Measurements from ENCODE around the gene NXPE3.
"Not testable (repeated sequence)": the region's sequence is repeated elsewhere in the genome, so short reads cannot be mapped to it uniquely, and the experiment has no call there.

The NXPE3 gene

DNA sequence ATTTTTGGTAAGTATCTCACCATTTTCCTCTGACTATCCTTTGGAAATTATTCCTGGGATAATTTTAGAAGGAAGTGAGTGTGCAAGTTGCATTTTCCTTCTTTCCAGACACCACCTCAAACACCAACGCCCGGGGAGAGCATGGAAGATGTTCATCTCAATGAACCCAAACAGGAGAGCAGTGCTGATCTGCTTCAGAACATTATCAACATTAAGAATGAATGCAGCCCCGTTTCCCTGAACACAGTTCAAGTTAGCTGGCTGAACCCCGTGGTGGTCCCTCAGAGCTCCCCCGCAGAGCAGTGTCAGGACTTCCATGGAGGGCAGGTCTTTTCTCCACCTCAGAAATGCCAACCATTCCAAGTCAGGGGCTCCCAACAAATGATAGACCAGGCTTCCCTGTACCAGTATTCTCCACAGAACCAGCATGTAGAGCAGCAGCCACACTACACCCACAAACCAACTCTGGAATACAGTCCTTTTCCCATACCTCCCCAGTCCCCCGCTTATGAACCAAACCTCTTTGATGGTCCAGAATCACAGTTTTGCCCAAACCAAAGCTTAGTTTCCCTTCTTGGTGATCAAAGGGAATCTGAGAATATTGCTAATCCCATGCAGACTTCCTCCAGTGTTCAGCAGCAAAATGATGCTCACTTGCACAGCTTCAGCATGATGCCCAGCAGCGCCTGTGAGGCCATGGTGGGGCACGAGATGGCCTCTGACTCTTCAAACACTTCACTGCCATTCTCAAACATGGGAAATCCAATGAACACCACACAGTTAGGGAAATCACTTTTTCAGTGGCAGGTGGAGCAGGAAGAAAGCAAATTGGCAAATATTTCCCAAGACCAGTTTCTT lies 74.2 kb downstream of the NXPE3 start:
- DNase-seq: no peak

DNA sequence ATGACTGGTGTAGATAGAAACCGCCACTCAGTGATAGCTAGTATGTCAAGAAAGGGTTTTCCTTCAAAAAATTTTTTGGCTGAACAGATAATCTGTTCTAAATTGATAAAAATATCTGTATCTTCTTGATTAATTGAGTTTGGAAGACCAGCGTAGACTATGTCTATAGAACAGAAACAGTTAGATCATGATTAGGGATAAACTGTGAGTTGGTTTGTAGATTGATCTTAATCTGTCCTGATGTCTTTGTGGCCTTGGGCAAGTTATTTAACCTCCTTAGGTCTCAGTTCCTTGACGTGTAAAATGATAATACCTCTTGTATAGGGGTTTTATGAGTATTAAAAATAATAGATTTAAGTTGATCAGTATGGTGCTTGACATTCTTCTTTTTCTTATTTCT lies 75.0 kb downstream of the NXPE3 start:
- DNase-seq: no peak

DNA sequence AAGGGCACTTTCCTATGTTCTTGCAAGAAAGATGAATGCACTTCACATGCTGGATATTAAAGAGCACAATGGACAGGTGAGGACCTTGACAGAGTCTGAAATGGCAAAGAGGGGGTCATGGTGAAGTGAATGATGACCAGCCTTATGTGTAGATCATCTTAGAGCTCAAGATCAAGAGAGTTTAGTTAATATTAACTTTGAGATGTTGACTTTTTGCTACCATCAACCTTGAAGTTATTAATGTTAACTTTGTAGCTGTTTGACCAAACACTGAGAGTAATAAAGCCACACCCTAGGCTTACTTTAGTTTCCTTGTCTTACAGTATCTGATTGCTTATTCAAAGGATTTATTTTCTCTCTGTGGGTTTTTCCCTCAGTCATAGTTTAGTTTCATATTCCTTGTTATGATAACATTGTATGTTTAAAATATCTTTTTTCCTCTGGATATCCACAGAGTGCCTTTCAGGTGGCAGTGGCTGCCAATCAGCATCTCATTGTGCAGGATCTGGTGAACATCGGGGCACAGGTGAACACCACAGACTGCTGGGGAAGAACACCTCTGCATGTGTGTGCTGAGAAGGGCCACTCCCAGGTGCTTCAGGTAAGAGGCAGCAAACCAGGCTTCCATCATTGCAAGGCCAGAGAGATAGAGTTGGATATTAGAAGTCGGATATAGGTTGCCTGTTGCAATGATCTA lies 75.7 kb downstream of the NXPE3 start:
- DNase-seq: no peak

DNA sequence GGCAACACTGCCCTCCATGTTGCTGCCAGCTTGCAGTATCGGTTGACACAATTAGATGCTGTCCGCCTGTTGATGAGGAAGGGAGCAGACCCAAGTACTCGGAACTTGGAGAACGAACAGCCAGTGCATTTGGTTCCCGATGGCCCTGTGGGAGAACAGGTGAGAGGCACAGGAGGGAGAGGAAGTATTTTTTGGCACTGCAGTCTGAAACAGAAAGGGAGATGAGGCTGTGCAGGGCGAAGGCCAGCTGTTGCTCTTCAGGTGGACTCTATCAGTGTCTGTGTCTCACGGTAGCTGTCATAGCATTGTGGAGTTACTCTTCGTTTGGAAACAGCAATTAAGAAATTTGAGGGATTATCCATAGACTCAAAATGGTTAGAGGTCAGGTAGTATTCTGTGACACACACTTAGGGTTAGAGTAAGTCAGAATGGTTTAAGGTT lies 78.3 kb downstream of the NXPE3 start:
- DNase-seq: no peak

DNA sequence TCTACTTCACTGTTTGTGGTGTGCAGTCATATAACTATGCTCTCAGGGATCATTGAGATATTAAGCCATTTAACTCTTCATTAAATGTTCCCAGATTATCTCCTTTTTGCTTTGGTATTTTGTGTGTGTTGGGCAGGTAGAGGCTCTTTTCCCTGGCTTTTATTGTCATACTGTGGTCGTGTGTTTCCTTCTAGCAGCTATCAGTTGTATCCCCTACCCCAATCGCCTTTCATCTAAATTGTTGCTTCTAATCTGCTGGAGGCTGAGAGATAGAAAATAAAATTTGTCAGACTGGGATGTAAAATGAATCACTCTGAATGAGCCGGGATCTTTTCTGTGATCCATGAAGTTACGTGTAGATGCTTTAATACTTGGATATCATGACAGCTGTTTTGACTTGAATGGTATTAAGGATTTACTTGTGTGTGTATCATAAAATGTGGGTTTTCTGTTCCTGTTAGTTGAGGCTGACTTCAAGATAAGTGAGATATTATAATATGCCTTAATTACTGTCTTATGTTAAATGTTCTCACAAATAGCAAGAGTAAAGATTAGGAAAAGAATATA lies 79.5 kb downstream of the NXPE3 start:
- no peak for DNase-seq

DNA sequence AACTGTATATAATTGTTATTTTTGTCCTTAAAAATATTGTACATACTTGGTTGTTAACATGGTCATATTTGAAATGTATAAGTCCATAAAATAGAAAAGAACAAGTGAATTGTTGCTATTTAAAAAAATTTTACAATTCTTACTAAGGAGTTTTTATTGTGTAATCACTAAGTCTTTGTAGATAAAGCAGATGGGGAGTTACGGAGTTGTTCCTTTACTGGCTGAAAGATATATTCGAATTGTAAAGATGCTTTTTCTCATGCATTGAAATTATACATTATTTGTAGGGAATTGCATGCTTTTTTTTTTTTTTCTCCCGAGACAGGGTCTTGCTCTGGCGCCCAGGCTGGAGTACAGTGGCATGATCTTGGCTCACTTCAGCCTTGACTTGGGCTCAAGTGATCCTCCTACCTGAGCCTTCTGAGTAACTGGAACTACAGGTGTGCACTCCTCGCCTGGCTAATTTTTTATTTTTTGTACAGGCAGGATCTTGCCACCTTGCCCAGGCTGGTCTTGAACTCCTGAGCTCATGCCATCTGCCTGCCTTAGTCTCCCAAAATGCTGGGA lies 81.0 kb downstream of the NXPE3 start:
- no peak for DNase-seq

DNA sequence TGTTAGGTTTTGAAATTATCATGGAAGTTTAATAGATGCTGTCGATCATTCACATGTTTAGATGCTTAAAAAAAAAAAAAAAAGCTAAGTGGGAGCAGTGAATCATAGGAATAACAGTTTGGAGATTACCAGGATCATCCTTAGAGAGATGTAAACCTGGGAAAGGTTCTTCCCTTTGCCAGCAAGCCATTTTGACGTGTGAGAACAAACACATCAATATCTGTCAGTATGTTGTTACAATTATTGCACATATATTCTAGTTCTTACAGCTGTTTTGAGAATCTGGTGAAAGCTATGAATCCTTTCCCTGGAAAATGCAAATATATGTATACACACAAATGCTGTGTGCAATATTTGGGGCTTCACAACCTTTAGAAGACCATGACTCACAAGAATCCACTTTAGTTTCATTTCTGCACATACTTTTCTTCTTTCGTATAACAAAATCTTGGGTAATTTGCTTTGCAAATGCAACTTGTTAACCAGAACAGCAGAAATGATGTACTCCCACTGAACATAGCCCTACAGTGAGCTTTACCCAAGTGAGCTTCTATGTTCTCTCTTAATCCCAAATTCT lies 82.3 kb downstream of the NXPE3 start:
- DNase-seq: no peak

DNA sequence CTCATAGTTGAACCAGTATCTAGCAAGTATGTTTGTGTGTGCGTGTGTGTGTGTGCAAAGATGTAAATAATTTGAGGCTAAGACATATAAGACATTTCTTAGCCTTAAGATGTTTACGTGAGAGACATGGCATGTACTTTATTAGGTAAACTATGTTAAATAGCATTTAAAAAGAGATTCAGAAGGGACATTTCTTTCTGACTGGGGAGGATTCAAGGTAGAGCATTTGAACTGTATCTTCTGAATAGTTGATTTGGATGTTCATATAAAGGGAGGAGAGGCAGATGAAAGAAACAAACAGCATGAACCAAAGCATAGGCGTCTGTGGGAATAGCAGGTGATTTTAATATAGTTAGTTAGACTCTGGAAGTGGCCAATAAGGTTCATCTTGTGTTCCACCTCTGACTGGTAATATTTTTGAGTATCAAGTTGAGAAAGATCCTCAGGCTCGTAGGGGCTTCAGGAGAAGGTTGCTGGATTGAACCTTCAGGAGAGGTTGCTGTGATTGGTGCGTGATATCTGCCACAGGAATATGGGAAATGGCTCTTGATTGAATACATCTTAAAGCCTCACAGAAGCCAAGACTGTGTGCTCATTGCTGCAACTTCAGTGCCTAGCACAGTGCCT lies 82.9 kb downstream of the NXPE3 start:
- DNase-seq: no peak

DNA sequence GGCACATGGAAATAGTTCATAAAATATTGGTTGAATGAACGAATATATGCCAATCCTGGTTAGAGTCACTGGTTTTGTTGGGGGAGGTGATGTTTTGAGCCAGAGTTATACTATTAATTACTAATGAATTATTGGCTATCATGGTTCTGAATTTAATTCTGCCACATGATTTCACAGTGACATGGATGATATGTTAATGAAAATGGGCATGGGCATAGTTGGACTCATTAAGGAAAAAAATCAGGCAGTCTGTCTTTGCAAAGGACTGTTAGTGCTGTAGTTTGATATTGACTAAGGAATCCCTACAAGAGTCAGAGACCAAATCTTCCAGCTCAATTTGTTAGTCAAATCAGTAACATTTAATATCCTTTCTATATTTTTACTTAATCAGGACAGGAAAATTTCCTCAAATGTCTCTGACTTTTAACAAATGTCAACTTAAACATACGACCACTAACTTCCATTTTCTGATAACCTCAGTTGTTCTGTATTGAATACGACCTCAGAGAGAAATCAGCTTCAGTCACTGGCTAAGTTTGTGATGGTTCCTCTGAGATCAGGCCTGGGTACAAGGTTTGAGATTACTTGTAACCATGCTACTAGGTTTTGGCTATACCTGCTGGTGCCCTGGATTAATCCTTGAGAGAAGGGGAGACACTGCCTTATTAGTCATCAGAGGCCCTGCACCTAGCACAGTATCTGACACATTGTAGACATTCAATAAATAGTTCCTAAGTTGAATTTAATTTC lies 83.6 kb downstream of the NXPE3 start:
- DNase-seq: no peak

DNA sequence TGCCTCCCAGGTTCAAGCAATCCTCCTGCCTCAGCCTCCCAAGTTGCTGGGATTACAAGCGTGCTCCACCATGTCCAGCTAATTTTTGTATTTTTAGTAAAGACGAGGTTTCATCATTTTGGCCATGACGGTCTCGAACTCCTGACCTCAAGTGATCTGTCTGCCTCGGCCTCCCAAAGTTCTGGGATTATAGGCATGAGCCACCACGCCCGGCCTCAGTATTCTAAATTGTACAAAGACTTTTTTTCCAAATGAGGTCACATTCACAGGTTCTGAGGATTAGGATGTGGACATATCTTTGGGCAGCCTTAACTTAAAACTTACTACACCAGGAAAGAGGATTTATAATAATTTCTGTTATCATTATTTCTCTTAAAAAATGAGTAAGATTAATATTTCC lies 85.9 kb downstream of the NXPE3 start:
- DNase-seq: not testable (repeated sequence)

DNA sequence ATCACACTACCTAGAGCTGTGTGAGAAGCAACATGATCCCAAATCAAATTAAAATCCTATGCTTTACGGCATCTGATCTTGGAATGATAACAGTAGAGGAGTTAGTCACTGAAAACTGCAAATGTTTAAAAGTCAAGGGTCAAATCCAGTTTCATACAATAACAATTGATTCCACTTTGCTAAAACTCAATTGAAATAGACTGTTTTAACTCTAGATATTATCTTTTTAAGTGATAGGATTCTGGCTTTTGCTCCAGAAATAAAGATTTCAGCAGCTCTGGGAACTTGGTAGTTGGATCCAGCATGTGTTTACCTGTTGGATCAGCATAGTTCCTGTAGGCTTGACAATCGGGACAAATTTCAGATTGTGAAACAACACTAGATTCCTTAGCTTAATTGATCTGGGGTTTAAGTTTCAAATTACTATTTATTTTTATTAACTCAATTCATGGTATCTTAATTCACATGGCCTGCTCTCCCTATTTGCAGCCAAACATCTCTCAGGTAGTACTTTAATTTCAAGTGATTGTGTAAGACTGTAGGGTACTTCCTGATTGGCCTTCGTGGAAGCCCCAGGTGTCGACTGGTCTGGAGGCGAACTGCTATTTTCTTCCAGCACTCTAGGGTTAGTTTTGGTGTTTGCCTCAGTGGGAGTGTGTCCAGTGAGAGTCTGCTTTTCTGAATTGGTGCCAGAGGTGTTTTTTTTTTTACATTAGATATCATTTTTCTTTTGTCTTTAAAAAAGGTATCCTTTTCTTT lies 86.9 kb downstream of the NXPE3 start:
- DNase-seq: no peak

DNA sequence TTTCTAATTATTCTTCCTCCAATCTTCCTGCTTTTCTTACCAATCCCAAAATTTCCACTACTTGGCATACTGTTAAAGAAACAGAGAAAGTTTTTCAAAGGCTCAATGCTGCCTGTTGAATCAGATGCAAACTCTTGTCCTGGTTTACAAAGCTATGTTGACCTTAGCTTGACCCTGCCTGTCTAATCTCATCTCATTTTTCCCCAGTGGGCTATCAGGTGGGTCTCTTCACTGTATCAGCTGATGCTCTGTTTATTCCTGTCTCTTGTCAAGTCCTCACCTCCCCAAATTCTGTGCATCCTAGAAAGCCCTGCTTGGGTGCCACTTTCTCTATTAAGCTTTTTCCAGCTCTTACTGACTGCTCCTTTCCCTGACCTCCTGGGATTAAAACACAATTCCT lies 88.5 kb downstream of the NXPE3 start:
- DNase-seq: no peak

DNA sequence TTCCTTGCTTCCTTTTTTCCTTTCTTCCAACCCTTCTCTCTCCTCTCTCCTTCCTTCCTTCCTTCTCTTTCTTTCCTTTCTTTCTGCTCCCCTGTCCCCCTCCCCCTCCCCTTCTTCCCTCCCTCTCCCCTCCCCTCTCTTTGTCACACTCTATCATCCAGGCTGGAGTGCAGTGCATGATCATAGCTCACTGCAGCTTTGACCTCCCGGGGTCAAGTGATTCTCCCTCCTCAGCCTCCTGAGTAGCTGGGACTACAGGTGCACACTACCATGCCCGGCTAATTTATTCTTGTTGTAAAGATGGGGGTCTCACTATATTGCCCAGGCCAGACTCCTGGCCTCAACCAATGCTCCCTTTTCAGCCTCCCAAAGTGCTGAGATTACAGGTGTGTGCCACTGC lies 89.0 kb downstream of the NXPE3 start:
- no peak for DNase-seq

DNA sequence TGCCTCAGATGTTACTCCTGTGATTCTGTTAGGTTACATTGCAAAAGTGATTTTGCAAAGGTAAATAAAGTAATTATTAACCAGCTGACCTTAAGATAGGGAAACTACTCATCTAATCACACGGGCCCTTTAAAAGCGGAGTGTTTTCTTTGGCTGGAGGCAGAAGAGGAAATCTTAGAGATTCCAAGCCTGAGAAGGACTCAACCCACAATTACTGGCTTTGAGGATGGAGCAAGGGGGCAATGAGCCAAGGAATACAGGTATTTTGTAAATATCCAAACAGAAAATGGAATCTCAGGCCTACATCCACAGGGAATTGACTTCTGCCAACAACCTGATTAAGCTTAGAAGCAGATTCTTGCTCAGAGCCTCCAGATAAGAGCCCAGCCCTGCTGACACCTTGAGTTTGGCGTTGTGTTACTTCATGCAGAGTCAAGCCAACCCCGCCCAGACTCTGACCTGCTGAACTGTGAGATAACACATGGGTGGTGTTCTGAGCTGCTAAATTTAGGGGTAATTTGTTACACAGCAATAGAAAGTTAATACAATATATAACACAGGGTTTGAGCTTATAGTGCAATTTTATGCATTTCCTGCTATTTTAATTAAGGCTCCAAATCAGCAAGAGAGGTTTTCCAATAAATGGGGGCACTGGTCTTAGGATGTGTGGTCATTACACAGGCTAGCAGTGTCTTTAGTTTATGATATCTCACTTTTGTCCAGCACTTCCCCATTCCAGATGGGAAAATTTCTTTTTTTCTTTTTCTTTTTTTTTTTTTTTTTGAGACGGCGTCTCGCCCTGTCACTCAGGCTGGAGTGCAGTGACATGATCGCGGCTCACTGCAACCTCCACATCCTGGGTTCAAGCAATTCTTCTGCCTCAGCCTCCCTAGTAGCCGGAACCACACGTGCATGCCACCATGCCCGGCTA lies 89.8 kb downstream of the NXPE3 start:
- DNase-seq: no peak

DNA sequence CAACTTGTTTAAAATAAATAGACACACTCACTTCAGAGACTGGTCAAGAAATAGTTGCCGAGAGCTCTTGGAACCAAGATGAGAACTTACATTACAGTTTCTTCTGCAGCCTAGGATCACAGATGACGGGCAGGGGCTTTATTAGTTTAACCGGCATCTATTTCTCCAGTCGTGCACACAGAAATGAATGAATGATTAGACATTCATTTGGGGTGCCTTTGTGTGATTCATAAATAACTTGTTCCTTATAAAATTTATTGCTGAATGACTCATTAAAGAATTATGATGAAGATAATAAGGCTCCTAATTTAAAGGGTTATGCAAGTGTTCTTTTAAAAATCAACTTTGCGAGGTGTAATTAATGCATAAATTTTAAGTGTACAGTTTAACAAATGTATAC lies 91.1 kb downstream of the NXPE3 start:
- DNase-seq: no peak

DNA sequence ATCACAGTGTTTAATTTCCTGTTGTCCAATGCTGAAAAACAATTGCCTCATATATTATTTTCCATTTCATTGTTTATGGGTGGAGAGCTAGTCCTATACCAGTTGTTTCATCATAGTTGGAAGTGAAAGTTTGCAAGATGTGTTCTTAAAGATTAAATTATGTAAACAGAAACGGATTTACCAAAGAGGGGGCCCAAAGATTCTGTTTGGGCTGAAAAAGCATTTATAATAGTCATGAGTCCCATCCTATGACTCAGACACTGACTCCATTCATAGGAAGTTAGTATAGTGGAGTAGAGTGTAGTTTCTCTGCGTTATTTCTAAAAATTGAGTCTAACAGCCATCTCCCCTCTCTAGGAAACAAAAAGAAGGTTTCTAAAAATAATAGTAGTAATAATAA lies 94.6 kb downstream of the NXPE3 start:
- DNase-seq: no peak

DNA sequence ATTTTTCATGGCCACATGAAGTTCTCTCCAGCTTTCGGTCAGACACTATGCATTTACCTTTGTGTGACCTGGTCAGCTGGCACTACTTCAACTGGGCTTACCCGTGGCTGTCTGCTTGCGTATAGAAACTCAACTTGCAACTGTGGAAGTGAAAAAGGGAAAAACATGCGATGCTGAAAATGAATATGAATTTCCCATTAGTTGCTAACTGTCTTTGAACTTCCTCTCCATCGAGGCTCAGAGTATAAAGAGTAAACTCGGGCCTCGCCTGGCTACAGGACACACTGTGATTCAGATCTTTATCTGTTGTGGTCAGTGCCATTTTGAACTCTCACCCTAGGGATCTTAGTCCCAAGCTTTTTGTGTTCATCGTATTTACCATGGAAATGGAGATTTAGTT lies 97.1 kb downstream of the NXPE3 start:
- no peak for DNase-seq

All from T-helper 2 cell (primary cell).